HepG2 (cell line): Measurements from ENCODE around the gene SF3B6. TPM values are rescaled to one million over a fixed set of nuclear protein-coding genes. Genes with fewer than 3 reads are reported as not detected.
A peak's percentile ranks its signal among the peaks of the same experiment; 100 is the strongest.

Experiments
- ATAC-seq: fragments of 200-7000 bp; cut with Tn5 transposase; 3 replicates; pipeline ENCODE4 v1.9.1; 2020; ENCODE audit warnings: mild to moderate bottlenecking, moderate library complexity
- BruUV-seq: library from RNA; stranded (reverse); fragments of 400-500 nt; replicated peaks from 2 replicates; lab custom pipeline; 2021; lab: Mats Ljungman, UMichigan
- CTCF ChIA-PET: fragments of 300-600 bp; formaldehyde crosslinking; extraction: SDS; loops from one replicate; lab custom pipeline; 2021; ENCODE audit warnings: low total read pairs, inconsistent platforms, low intra/inter-chr PET ratio; lab: Yijun Ruan, JAX
- POLR2A ChIA-PET: fragments of 350-600 bp; sonication (Branson Sonifier 250); formaldehyde crosslinking; loops from one replicate; lab custom pipeline; 2020; ENCODE audit warnings: antibody characterized with exemption, inconsistent platforms; lab: Yijun Ruan, JAX
- DNase-seq: peaks from one replicate; pipeline ENCODE4 v3.0.0-alpha.2; 2015; ENCODE audit warnings: low spot score
- FAIRE-seq: peaks from 3 replicates; lab custom pipeline; 2011; peaks lifted over from hg19 to GRCh38; lab: Jason Lieb, UNC
- H2AFZ ChIP-seq: one replicate; pipeline ENCODE4 v1.6.1; 2011; ENCODE audit warnings: low read length, inconsistent platforms
- H3K27ac ChIP-seq: fragments of 300-600 bp; 3 replicates; pipeline ENCODE4 v1.8.0; 2011; ENCODE audit warnings: mixed run types, mild to moderate bottlenecking, mixed read lengths, low read length, inconsistent platforms; ENCODE audit not compliant: insufficient read depth; ENCODE audit errors: extremely low read length
- H3K27me3 ChIP-seq, 2 experiments: fragments of 200-600 bp in 1 of 2; 2 replicates in 1 of 2; 3 replicates in 1 of 2; pipeline versions ENCODE4 v1.6.0 to v1.8.0; 2011; ENCODE audit warnings: low read length in 2 of 2, mild to moderate bottlenecking in 2 of 2, moderate library complexity in 2 of 2, inconsistent platforms in 1 of 2; ENCODE audit not compliant: insufficient read depth in 2 of 2, control insufficient read depth in 1 of 2
- H3K36me3 ChIP-seq, 2 experiments: fragments of 200-600 bp in 1 of 2; replicated peaks in 1 of 2; 2 replicates in 1 of 2; 3 replicates in 1 of 2; pipeline versions ENCODE4 v1.5.1 to v1.8.0; 2011; ENCODE audit warnings: low read length in 2 of 2, inconsistent platforms in 1 of 2; ENCODE audit not compliant: insufficient read depth in 2 of 2, control insufficient read depth in 1 of 2
- H3K4me1 ChIP-seq: 2 replicates; pipeline ENCODE4 v1.5.1; 2012; ENCODE audit warnings: low read length, inconsistent platforms; ENCODE audit not compliant: insufficient read depth
- H3K4me2 ChIP-seq: 2 replicates; pipeline ENCODE4 v1.6.0; 2011; ENCODE audit warnings: low read depth, low read length, inconsistent platforms
- H3K4me3 ChIP-seq, 3 experiments: fragments of 200-600 bp in 1 of 3; sonication (generic), shearing (Covaris generic) in 1 of 3; replicated peaks in 1 of 3; 2 replicates each; pipeline ENCODE4 v1.5.1; 2011 to 2016; ENCODE audit warnings: low read length in 3 of 3, inconsistent platforms in 2 of 3, low read depth in 2 of 3, mild to moderate bottlenecking in 2 of 3, control low read depth in 1 of 3, mixed read lengths in 1 of 3; ENCODE audit not compliant: insufficient read depth in 1 of 3
- H3K79me2 ChIP-seq: one replicate; pipeline ENCODE4 v1.6.1; 2011; ENCODE audit warnings: low read length, inconsistent platforms; ENCODE audit not compliant: insufficient read depth
- H3K9ac ChIP-seq: 2 replicates; pipeline ENCODE4 v1.6.0; 2011; ENCODE audit warnings: mild to moderate bottlenecking, low read depth, low read length, inconsistent platforms; ENCODE audit not compliant: insufficient read depth
- H3K9me3 ChIP-seq: 2 replicates; pipeline ENCODE4 v1.5.1; 2012; ENCODE audit warnings: mild to moderate bottlenecking, low read length
- H4K20me1 ChIP-seq: 2 replicates; pipeline ENCODE4 v1.6.0; 2011; ENCODE audit warnings: inconsistent platforms, mild to moderate bottlenecking, low read length, moderate library complexity; ENCODE audit not compliant: insufficient read depth
- CTCF ChIP-seq: sonication (generic); formaldehyde crosslinking; IDR thresholded peaks from 2 replicates; pipeline ENCODE4 v1.5.0; 2020; ENCODE audit warnings: mild to moderate bottlenecking, missing genetic modification reagents, moderate library complexity
- ELF4 ChIP-seq: sonication (generic); formaldehyde crosslinking; IDR thresholded peaks from 2 replicates; pipeline ENCODE4 v1.5.0; 2020; ENCODE audit warnings: missing genetic modification reagents, mild to moderate bottlenecking, moderate library complexity, borderline replicate concordance
- GMEB2 ChIP-seq: IDR thresholded peaks from 2 replicates; pipeline ENCODE4 v1.6.1; 2016; ENCODE audit warnings: missing biosample characterization, missing genetic modification reagents, low read depth
- GRHL1 ChIP-seq: sonication (generic); formaldehyde crosslinking; conservative IDR thresholded peaks from 2 replicates; pipeline ENCODE4 v1.8.0; 2022; ENCODE audit warnings: missing genetic modification reagents
- MXD4 ChIP-seq: IDR thresholded peaks from 2 replicates; pipeline ENCODE4 v1.6.1; 2016; ENCODE audit warnings: mild to moderate bottlenecking, missing biosample characterization, missing genetic modification reagents
- MYC ChIP-seq: sonication (generic); formaldehyde crosslinking; IDR thresholded peaks from 2 replicates; pipeline ENCODE4 v1.9.0; 2021; ENCODE audit warnings: missing genetic modification reagents, borderline replicate concordance
- PTBP1 ChIP-seq: fragments of 200-400 bp; formaldehyde crosslinking; IDR thresholded peaks from 2 replicates; pipeline ENCODE4 v1.6.1; 2018; ENCODE audit warnings: low read length, low read depth; ENCODE audit not compliant: poor library complexity, severe bottlenecking
- TGIF2 ChIP-seq: IDR thresholded peaks from 2 replicates; pipeline ENCODE4 v1.6.1; 2016; ENCODE audit warnings: control low read depth, missing compliant biosample characterization
- ZFP36L2 ChIP-seq: sonication (generic); formaldehyde crosslinking; IDR thresholded peaks from 2 replicates; pipeline ENCODE4 v1.4.0; 2020; ENCODE audit warnings: missing genetic modification reagents
- ZFP62 ChIP-seq: sonication (generic); formaldehyde crosslinking; IDR thresholded peaks from 2 replicates; pipeline ENCODE4 v1.4.0; 2020; ENCODE audit warnings: missing genetic modification reagents
- ZNF275 ChIP-seq: sonication (generic); formaldehyde crosslinking; IDR thresholded peaks from 2 replicates; pipeline ENCODE4 v1.8.0; 2022; ENCODE audit warnings: missing genetic modification reagents, mild to moderate bottlenecking, inconsistent platforms, borderline replicate concordance
- ZNF605 ChIP-seq: sonication (generic); formaldehyde crosslinking; IDR thresholded peaks from 2 replicates; pipeline ENCODE4 v1.8.0; 2022; ENCODE audit warnings: mild to moderate bottlenecking, missing genetic modification reagents
- ZNF709 ChIP-seq: sonication (generic); formaldehyde crosslinking; IDR thresholded peaks from 2 replicates; pipeline ENCODE4 v1.5.0; 2020; ENCODE audit warnings: mild to moderate bottlenecking, missing genetic modification reagents
- ZNF800 ChIP-seq: sonication (generic); formaldehyde crosslinking; IDR thresholded peaks from 2 replicates; pipeline ENCODE4 v1.4.0; 2020; ENCODE audit warnings: missing genetic modification reagents
- WGBS: methylation state at CpG from one replicate; pipeline ENCODE4 v1.1.6; 2017; ENCODE audit warnings: low lambda C conversion rate; 5-methylcytosine and 5-hydroxymethylcytosine counted together
- in situ Hi-C: cut with HindIII; loops from 2 replicates; pipeline ENCODE4 v1.10.0; 2017; ENCODE audit warnings: low pct_unique_long_range_greater_than_20kb; ENCODE audit not compliant: extremely low pct_ligation_motif_present
- intact Hi-C: fragments of 100-400 bp; cut with micrococcal nuclease; formaldehyde crosslinking; loops from one replicate; pipeline ENCODE4 v1.10.0; 2022; ENCODE audit not compliant: unreplicated experiment
- polyA plus RNA-seq, 8 experiments: library from polyadenylated mRNA; depleted of rRNA in 3 of 8; stranded (reverse) in 7 of 8; unstranded in 1 of 8; fragments of >200 nt; fragmentation: Illumina TruSeq in 4 of 8; extraction: Trizol in 4 of 8; gene quantifications; 2 replicates each; pipeline versions ENCODE4 v1.2.1 to v1.2.3, GENCODE V29; 2011 to 2016; ENCODE audit warnings: low read depth in 4 of 8, missing spikeins in 1 of 8, mixed read lengths in 1 of 8; ENCODE audit not compliant: insufficient read depth in 1 of 8
- total RNA-seq, 5 experiments: library from RNA; depleted of rRNA; stranded (reverse); fragments of >200 nt; fragmentation: Illumina TruSeq; extraction: Trizol; gene quantifications; 2 replicates each; pipeline ENCODE4 v1.2.3, GENCODE V29; 2016; ENCODE audit warnings: low read depth in 1 of 5

Gene SF3B6
- total and polyA plus RNA-seq, 2 of the 13 experiments (the other 11 are each of a cell fraction or from before 2014, with no cell fraction given) = 177 to 182 TPM

GRCh38 chr2:24046930-24047702 lies 29.0 kb downstream of the SF3B6 start, which contains the start of gene WDCP:
TSS of gene WDCP (minus strand) at chr2:24047391. CDS start at chr2:24039494, 7,897 bp downstream.
- ChIA-PET POLR2A (interaction anchor here (0.6 to 5.4 kb wide), 28 partner anchors 10 to 137 kb away, joined by 3 to 91 read pairs (median 6); partner anchors contain the start of genes ATAD2B, MFSD2B, SF3B6 and TP53I3), CTCF (no interaction called here)
- Histone ChIP-seq H3K4me1 (peaks cover 59% of the 10 kb centered on the region), H3K79me2 (peaks cover 40% of the 10 kb centered on the region), H2AFZ (peak within 1 kb of the TSS; percentile 86), H4K20me1 (no peaks in the 10 kb centered on the region), H3K9ac (peak within 1 kb of the TSS; percentile 83), H3K36me3 (no peaks in the 10 kb centered on the region), H3K4me3 (peak within 1 kb of the TSS; percentile 84 to 93 (median 88)), H3K27ac (peak within 1 kb of the TSS; percentile 90), H3K9me3 (no peaks in the 10 kb centered on the region), H3K27me3 (no peaks in the 10 kb centered on the region; a peak in 2 of 5 replicates), H3K4me2 (peak within 1 kb of the TSS; percentile 97)
- BruUV-seq = no TSS peak
- FAIRE-seq (peak; percentile 98), ATAC-seq (peak; percentile 93), DNase-seq (peak; percentile 99)
- in situ Hi-C loops (no loop called here), intact Hi-C loops (loop anchor here (1.0 to 2.0 kb wide), 4 partner anchors 26 to 37 kb away; partner anchors contain the start of genes SF3B6 and TP53I3)
- WGBS = under 1% methylated on average over 38 of the region's 38 CpGs
- no peak for TF ChIP-seq GRHL1
- TF ChIP-seq ZNF800 = no peak
- TF ChIP-seq ZNF275 (CRISPR knock-in tag) = peak; percentile 96; the same call in 1 of the 2 replicates
- TF ChIP-seq CTCF (CRISPR knock-in tag) = 0 out of 2 replicates have a peak, but pooled peaks have one; percentile 10
- TF ChIP-seq MYC (CRISPR knock-in tag) = peak; percentile 66; the same call in 1 of the 2 replicates
- TF ChIP-seq ZFP36L2 (CRISPR knock-in tag) = no peak
- TF ChIP-seq MXD4 (CRISPR knock-in tag) = peak; percentile 88; the same call in 1 of the 2 replicates
- TF ChIP-seq ZFP62 (CRISPR knock-in tag) = no peak
- 0 out of 2 replicates have a peak, but pooled peaks have one; percentile 13 for TF ChIP-seq GMEB2 (CRISPR knock-in tag)
- peak; percentile 70 for TF ChIP-seq ZNF605
- TF ChIP-seq ELF4 (CRISPR knock-in tag) = peak; percentile 74; the same call in 1 of the 2 replicates
- peak; percentile 72 for TF ChIP-seq ZNF709
- TF ChIP-seq PTBP1 = peak; percentile 66
- no peak; the same call in 1 of the 2 replicates for TF ChIP-seq TGIF2 (CRISPR knock-in tag)
